ENCODE results near the gene ANKDD1A. TPM values are rescaled to one million over a fixed set of nuclear protein-coding genes. Genes with fewer than 3 reads are reported as not detected.

The ANKDD1A gene
- polyA plus RNA-seq, 1 donor = 6.1 TPM

- DNase-seq = no peak
Observed at GRCh38 chr15:64925335-64926330, 13.9 kb downstream of the ANKDD1A start.

- DNase-seq = no peak
Observed at GRCh38 chr15:64926661-64927060, 15.0 kb downstream of the ANKDD1A start.

- no peak for DNase-seq
Observed at GRCh38 chr15:64928626-64929220, 17.0 kb downstream of the ANKDD1A start.

GRCh38 chr15:64930019-64930652, 18.4 kb downstream of the ANKDD1A start:
- DNase-seq = no peak

- DNase-seq = no peak
Observed at GRCh38 chr15:64930778-64931371, 19.2 kb downstream of the ANKDD1A start.

GRCh38 chr15:64931381-64931780, 19.7 kb downstream of the ANKDD1A start:
- no peak for DNase-seq

GRCh38 chr15:64934023-64934422, 22.3 kb downstream of the ANKDD1A start:
- DNase-seq = no peak

GRCh38 chr15:64938192-64938591, 26.5 kb downstream of the ANKDD1A start:
- no peak for DNase-seq

GRCh38 chr15:64942356-64942755, 30.7 kb downstream of the ANKDD1A start:
- no peak for DNase-seq

GRCh38 chr15:64943512-64944225, 32.0 kb downstream of the ANKDD1A start:
- DNase-seq = no peak

GRCh38 chr15:64944961-64945360, 33.3 kb downstream of the ANKDD1A start:
- no peak for DNase-seq

- DNase-seq = no peak
Observed at GRCh38 chr15:64947211-64947610, 35.5 kb downstream of the ANKDD1A start.

- no peak for DNase-seq
Observed at GRCh38 chr15:64948916-64949315, 37.2 kb downstream of the ANKDD1A start.

- DNase-seq = no peak
Observed at GRCh38 chr15:64949383-64950186, 37.9 kb downstream of the ANKDD1A start.

- no peak for DNase-seq
Observed at GRCh38 chr15:64950888-64951287, 39.2 kb downstream of the ANKDD1A start.

GRCh38 chr15:64951777-64952418, 40.2 kb downstream of the ANKDD1A start:
- no peak for DNase-seq

GRCh38 chr15:64954395-64954794, 42.7 kb downstream of the ANKDD1A start:
- DNase-seq = no peak

- DNase-seq = no peak
Observed at GRCh38 chr15:64959128-64959527, 47.4 kb downstream of the ANKDD1A start.

- no peak for DNase-seq
Observed at GRCh38 chr15:64960153-64960552, 48.5 kb downstream of the ANKDD1A start.

- no peak for DNase-seq
Observed at GRCh38 chr15:64961013-64961412, 49.3 kb downstream of the ANKDD1A start.

- DNase-seq = no peak
Observed at GRCh38 chr15:64969401-64969800, 57.7 kb downstream of the ANKDD1A start.
